HepG2 (cell line): Measurements from ENCODE around the gene ARHGEF4. TPM values are rescaled to one million over a fixed set of nuclear protein-coding genes. Genes with fewer than 3 reads are reported as not detected.
A peak's percentile ranks its signal among the peaks of the same experiment; 100 is the strongest.

Experiments used
- AFF4 ChIP-seq: sonication (generic); formaldehyde crosslinking; IDR thresholded peaks from 2 replicates; pipeline ENCODE4 v1.4.0; 2020; ENCODE audit warnings: missing genetic modification reagents
- GMEB1 ChIP-seq: sonication (generic); formaldehyde crosslinking; IDR thresholded peaks from 2 replicates; pipeline ENCODE4 v1.5.1; 2020; ENCODE audit warnings: missing genetic modification reagents, mild to moderate bottlenecking, borderline replicate concordance
- HNRNPK ChIP-seq: fragments of 200-400 bp; formaldehyde crosslinking; IDR thresholded peaks from 2 replicates; pipeline ENCODE4 v1.6.1; 2018; ENCODE audit warnings: low read length, low read depth, moderate library complexity, mild to moderate bottlenecking; ENCODE audit not compliant: poor library complexity, severe bottlenecking
- KAT2B ChIP-seq: fragments of 150-350 bp; IDR thresholded peaks from 2 replicates; pipeline ENCODE4 v1.6.1; 2014; ENCODE audit warnings: low read depth, low read length, borderline replicate concordance
- MIXL1 ChIP-seq: IDR thresholded peaks from 2 replicates; pipeline ENCODE4 v1.6.1; 2016
- SNAPC2 ChIP-seq: sonication (generic); formaldehyde crosslinking; IDR thresholded peaks from 2 replicates; pipeline ENCODE4 v1.8.1; 2022; ENCODE audit warnings: mild to moderate bottlenecking, missing genetic modification reagents
- SP140L ChIP-seq: sonication (generic); formaldehyde crosslinking; IDR thresholded peaks from 2 replicates; pipeline ENCODE4 v1.4.0; 2020; ENCODE audit warnings: missing genetic modification reagents, borderline replicate concordance
- ZBTB21 ChIP-seq: sonication (generic); formaldehyde crosslinking; IDR thresholded peaks from 2 replicates; pipeline ENCODE4 v1.4.0; 2020; ENCODE audit warnings: missing genetic modification reagents
- ZMYM3 ChIP-seq: sonication (generic); formaldehyde crosslinking; IDR thresholded peaks from 2 replicates; pipeline ENCODE4 v1.5.1; 2020; ENCODE audit warnings: mild to moderate bottlenecking, missing genetic modification reagents
- ZNF264 ChIP-seq: sonication (generic); formaldehyde crosslinking; IDR thresholded peaks from 2 replicates; pipeline ENCODE4 v1.4.0; 2020; ENCODE audit warnings: missing genetic modification reagents
- ZNF496 ChIP-seq: sonication (generic); formaldehyde crosslinking; IDR thresholded peaks from 2 replicates; pipeline ENCODE4 v1.8.1; 2023; ENCODE audit warnings: mild to moderate bottlenecking, moderate library complexity, missing genetic modification reagents; ENCODE audit not compliant: insufficient replicate concordance
- ZNF501 ChIP-seq: sonication (generic); formaldehyde crosslinking; IDR thresholded peaks from 2 replicates; pipeline ENCODE4 v1.5.1; 2020; ENCODE audit warnings: mild to moderate bottlenecking, moderate library complexity, missing genetic modification reagents
- ZNF550 ChIP-seq: sonication (generic); formaldehyde crosslinking; IDR thresholded peaks from 2 replicates; pipeline ENCODE4 v1.4.0; 2020; ENCODE audit warnings: mild to moderate bottlenecking, missing genetic modification reagents, borderline replicate concordance
- ZNF564 ChIP-seq: sonication (generic); formaldehyde crosslinking; IDR thresholded peaks from 2 replicates; pipeline ENCODE4 v1.8.1; 2023; ENCODE audit warnings: mild to moderate bottlenecking, missing genetic modification reagents
- ZNF747 ChIP-seq: sonication (generic); formaldehyde crosslinking; IDR thresholded peaks from 2 replicates; pipeline ENCODE4 v1.8.1; 2023; ENCODE audit warnings: missing genetic modification reagents, mild to moderate bottlenecking, borderline replicate concordance
- ZNF749 ChIP-seq: sonication (generic); formaldehyde crosslinking; IDR thresholded peaks from 2 replicates; pipeline ENCODE4 v1.8.0; 2022; ENCODE audit warnings: mild to moderate bottlenecking, missing genetic modification reagents, moderate library complexity, borderline replicate concordance
- ZNF761 ChIP-seq: sonication (generic); formaldehyde crosslinking; conservative IDR thresholded peaks from 2 replicates; pipeline ENCODE4 v1.4.0; 2020; ENCODE audit warnings: mild to moderate bottlenecking, missing genetic modification reagents
- ZNF773 ChIP-seq: sonication (generic); formaldehyde crosslinking; IDR thresholded peaks from 2 replicates; pipeline ENCODE4 v1.4.0; 2020; ENCODE audit warnings: missing genetic modification reagents, borderline replicate concordance
- ZSCAN22 ChIP-seq: sonication (generic); formaldehyde crosslinking; IDR thresholded peaks from 2 replicates; pipeline ENCODE4 v1.4.0; 2020; ENCODE audit warnings: mild to moderate bottlenecking, missing genetic modification reagents
- polyA plus RNA-seq, 8 experiments: library from polyadenylated mRNA; depleted of rRNA in 3 of 8; stranded (reverse) in 7 of 8; unstranded in 1 of 8; fragments of >200 nt; fragmentation: Illumina TruSeq in 4 of 8; extraction: Trizol in 4 of 8; gene quantifications; 2 replicates each; pipeline versions ENCODE4 v1.2.1 to v1.2.3, GENCODE V29; 2011 to 2016; ENCODE audit warnings: low read depth in 4 of 8, missing spikeins in 1 of 8, mixed read lengths in 1 of 8; ENCODE audit not compliant: insufficient read depth in 1 of 8
- total RNA-seq, 5 experiments: library from RNA; depleted of rRNA; stranded (reverse); fragments of >200 nt; fragmentation: Illumina TruSeq; extraction: Trizol; gene quantifications; 2 replicates each; pipeline ENCODE4 v1.2.3, GENCODE V29; 2016; ENCODE audit warnings: low read depth in 1 of 5
- TF ChIP-seq, protein P1 (sequence below): IDR thresholded peaks from 2 replicates; pipeline ENCODE4 v1.6.1; 2016; ENCODE audit warnings: low read depth, control low read depth
- TF ChIP-seq, protein P2 (sequence below): IDR thresholded peaks from 2 replicates; pipeline ENCODE4 v1.6.1; 2016; ENCODE audit warnings: control low read depth

The ARHGEF4 gene
- total and polyA plus RNA-seq, 2 of the 13 experiments (the other 11 are each of a cell fraction or from before 2014, with no cell fraction given) = 0.11 to 0.13 TPM

DNA sequence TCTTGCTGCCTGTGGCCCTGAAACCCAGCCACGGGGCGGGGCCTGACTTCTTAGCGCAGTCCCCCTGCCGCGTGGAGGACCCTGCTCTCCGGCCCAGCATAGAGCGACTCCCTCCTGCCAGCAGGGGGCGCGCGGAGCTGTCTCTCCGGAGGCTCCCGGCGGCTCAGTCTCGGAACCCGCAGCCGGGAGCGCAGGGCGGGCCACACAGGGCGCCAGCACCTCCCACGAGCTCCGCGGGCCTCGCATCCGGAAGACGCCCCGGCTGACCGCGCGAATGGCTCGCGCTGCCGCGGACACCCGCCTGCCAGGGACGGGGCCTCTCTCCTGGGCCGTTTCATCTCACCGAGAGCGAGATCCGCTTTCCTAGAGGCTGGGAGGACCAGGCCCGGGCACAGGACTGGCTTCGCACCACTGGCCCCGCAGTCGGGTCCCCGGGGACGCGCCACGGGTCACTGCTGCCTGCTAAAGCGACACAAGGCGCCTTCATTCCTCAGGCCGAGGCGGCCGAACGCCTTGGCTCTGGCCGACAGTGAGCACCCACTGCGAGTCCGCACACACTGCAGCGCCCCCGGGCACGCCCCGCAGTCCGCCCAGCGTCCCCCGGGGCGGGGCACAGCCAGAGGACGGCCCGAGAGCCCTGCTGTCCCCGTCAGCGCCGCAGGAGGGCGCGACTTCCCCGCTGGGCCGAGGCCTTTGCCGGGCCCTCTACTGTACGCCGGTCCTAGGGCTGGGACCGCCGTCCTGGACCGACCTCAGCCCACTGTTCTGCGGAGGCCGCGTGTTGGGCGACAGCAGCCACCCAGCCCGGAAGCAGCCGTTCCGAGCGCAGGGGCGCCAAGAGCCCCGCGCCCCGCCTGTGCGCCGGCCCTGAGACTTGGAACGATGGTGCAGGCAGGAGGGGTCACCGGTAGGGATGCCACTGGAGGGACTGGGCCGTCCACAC lies 39.0 kb upstream of the ARHGEF4 start (continued):
- TF ChIP-seq ZNF749 (CRISPR knock-in tag) = no peak
- no peak for TF ChIP-seq ZBTB21 (CRISPR knock-in tag)
- peak; percentile 84; the same call in 1 of the 2 replicates for TF ChIP-seq ZNF747 (CRISPR knock-in tag)
- peak; percentile 13; the same call in 1 of the 2 replicates for TF ChIP-seq ZMYM3 (CRISPR knock-in tag)
- TF ChIP-seq SNAPC2 (CRISPR knock-in tag) = peak; percentile 88; the same call in 1 of the 2 replicates
- TF ChIP-seq ZSCAN22 (CRISPR knock-in tag) = no peak
- no peak for TF ChIP-seq KAT2B
- no peak for TF ChIP-seq SP140L (CRISPR knock-in tag)
- peak; percentile 77; the same call in 1 of the 2 replicates for TF ChIP-seq GMEB1 (CRISPR knock-in tag)
- no peak for TF ChIP-seq AFF4 (CRISPR knock-in tag)
- TF ChIP-seq, protein P1, sequence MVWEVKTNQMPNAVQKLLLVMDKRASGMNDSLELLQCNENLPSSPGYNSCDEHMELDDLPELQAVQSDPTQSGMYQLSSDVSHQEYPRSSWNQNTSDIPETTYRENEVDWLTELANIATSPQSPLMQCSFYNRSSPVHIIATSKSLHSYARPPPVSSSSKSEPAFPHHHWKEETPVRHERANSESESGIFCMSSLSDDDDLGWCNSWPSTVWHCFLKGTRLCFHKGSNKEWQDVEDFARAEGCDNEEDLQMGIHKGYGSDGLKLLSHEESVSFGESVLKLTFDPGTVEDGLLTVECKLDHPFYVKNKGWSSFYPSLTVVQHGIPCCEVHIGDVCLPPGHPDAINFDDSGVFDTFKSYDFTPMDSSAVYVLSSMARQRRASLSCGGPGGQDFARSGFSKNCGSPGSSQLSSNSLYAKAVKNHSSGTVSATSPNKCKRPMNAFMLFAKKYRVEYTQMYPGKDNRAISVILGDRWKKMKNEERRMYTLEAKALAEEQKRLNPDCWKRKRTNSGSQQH (CRISPR knock-in tag) = no peak
- TF ChIP-seq ZNF501 (CRISPR knock-in tag) = peak; percentile 99
- peak; percentile 20 for TF ChIP-seq HNRNPK
- TF ChIP-seq, protein P2, sequence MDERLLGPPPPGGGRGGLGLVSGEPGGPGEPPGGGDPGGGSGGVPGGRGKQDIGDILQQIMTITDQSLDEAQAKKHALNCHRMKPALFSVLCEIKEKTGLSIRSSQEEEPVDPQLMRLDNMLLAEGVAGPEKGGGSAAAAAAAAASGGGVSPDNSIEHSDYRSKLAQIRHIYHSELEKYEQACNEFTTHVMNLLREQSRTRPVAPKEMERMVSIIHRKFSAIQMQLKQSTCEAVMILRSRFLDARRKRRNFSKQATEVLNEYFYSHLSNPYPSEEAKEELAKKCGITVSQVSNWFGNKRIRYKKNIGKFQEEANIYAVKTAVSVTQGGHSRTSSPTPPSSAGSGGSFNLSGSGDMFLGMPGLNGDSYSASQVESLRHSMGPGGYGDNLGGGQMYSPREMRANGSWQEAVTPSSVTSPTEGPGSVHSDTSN (CRISPR knock-in tag) = no peak
- no peak for TF ChIP-seq ZNF773
- TF ChIP-seq ZNF550 (CRISPR knock-in tag) = no peak
- TF ChIP-seq ZNF761 (CRISPR knock-in tag) = peak; percentile 62; the same call in 1 of the 2 replicates
- TF ChIP-seq ZNF264 (CRISPR knock-in tag) = no peak
- no peak for TF ChIP-seq ZNF564 (CRISPR knock-in tag)
- no peak for TF ChIP-seq MIXL1 (CRISPR knock-in tag)
- no peak for TF ChIP-seq ZNF496
